LNCAP (cell line): ENCODE measurements around the gene CDHR2.
A peak's percentile ranks its signal among the peaks of the same experiment; 100 is the strongest.

Experiments
- TF ChIP-seq, protein P1 (sequence below): fragments of 450-650 bp; IDR thresholded peaks from 2 replicates; pipeline ENCODE4 v1.5.1; 2017; ENCODE audit warnings: mild to moderate bottlenecking

Gene CDHR2

DNA sequence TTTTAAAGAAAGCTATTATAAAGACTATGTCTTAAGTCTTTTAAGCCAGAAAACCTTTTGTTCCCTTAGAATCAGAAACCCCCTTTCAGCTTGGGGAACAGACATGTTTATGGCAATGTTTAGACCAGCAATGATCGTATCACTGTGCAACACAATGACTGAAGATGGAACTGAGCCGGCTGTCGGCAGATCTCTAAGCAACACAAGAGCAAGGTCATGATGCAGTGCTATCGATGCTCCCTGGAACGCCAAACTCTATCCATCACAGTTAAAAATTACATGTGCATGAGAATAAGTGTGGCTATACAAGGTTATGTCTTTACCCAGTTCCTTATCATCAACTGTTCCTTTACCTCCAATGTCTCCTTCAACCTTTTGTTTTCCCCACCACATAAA, 10.2 kb upstream of the CDHR2 start:
- TF ChIP-seq, protein P1, sequence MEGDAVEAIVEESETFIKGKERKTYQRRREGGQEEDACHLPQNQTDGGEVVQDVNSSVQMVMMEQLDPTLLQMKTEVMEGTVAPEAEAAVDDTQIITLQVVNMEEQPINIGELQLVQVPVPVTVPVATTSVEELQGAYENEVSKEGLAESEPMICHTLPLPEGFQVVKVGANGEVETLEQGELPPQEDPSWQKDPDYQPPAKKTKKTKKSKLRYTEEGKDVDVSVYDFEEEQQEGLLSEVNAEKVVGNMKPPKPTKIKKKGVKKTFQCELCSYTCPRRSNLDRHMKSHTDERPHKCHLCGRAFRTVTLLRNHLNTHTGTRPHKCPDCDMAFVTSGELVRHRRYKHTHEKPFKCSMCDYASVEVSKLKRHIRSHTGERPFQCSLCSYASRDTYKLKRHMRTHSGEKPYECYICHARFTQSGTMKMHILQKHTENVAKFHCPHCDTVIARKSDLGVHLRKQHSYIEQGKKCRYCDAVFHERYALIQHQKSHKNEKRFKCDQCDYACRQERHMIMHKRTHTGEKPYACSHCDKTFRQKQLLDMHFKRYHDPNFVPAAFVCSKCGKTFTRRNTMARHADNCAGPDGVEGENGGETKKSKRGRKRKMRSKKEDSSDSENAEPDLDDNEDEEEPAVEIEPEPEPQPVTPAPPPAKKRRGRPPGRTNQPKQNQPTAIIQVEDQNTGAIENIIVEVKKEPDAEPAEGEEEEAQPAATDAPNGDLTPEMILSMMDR = no peak

DNA sequence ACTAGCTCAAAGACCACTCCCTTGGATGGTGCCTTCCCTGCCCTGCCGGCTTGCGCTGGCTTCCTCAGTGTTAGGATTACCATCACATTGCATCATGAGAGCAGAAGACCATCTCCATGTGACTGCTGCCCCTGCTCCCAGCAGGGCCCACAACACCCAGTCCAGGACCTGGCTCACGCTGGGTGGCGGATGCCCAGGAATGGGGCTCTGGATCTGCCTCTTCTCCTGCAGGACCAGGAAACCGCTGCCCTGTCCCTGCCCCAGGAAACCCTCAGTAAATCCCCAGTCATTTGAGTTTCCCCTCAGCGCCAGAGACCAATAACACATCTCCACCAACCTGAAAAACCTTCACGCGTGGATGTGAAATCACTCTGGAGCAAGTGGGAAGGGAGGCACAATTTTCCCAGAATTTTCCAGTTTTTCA, 8.7 kb upstream of the CDHR2 start:
- TF ChIP-seq, protein P1 = no peak

DNA sequence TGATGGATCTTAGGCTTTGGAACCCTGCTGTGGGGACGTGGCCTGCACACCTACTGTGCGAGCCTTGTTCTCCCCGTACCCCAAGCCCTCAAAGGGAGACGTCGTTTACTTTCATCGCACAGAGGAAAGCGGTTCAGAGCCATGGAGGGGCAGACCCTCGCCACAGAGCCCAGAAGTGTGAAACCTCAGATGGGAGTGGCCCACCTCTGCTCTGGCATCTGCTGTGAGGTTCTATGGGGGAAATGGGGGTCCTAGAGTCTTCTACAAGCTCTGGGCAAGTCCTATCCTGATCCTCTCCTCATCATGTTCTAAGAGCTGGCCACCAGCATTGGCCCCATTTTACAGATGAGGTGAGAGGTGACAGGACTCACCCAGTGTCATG, 8.2 kb upstream of the CDHR2 start:
- TF ChIP-seq, protein P1 = no peak

DNA sequence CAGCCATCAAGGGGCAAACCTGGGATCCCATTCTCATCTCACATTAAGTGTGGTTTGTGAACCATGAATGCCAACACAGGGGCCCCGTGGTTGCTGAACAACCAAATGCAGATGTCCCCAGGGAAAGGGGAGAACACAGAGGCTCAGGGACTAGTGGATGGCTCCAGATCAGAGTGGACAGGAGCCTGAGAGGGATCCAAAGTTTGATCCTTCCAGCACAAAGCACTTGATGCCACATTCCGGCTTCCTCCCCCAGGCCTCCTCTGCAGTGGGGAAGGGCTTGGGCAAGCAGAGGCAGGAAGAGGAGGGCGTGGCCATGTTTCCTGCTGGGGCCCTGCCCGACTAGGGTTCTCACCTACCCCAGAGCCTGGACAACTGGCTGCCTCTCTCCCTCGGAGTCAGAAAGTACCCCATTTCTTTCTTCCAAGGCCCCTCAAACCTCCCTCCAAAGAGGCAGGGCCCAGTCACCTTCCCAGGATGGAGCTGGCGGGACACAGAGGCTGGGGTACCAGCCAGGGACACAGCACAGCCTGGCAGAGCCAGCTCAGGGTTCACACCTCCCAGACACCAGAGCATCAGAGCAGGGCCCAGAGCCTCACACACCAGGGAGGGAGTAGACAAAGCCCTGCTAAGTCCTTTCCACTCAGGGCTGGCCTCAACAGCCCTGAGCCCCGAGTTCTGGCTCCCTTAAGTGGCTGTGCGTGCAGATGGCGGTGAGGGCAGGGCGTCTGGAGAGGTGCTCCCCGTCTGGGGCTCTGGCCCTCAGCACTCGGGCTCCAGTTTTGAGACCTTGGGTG, 7.6 kb upstream of the CDHR2 start:
- TF ChIP-seq, protein P1 = no peak

DNA sequence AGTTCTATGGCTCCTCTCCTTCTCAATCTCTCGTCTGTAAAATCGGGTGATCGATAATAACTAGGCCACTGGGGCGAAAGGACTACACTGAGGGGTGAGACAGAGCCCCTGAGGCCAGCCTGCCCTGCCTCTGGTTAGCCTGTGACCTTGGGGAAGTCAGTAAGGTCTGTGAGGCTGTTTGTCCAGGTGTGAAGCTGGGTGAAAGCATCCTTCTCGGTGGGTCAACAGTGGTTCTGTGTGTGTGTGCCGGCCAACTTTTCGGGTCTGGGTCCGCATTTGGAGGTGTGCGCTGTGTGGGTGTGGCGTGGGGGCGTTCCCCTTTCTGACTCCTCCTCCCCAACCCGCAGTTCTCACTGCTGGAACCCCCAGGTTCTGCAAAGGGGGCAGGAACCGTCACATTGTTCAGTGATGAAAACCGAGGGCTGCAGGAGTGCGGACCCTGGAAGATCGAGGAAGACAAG, 7.0 kb upstream of the CDHR2 start:
- TF ChIP-seq, protein P1 = no peak

DNA sequence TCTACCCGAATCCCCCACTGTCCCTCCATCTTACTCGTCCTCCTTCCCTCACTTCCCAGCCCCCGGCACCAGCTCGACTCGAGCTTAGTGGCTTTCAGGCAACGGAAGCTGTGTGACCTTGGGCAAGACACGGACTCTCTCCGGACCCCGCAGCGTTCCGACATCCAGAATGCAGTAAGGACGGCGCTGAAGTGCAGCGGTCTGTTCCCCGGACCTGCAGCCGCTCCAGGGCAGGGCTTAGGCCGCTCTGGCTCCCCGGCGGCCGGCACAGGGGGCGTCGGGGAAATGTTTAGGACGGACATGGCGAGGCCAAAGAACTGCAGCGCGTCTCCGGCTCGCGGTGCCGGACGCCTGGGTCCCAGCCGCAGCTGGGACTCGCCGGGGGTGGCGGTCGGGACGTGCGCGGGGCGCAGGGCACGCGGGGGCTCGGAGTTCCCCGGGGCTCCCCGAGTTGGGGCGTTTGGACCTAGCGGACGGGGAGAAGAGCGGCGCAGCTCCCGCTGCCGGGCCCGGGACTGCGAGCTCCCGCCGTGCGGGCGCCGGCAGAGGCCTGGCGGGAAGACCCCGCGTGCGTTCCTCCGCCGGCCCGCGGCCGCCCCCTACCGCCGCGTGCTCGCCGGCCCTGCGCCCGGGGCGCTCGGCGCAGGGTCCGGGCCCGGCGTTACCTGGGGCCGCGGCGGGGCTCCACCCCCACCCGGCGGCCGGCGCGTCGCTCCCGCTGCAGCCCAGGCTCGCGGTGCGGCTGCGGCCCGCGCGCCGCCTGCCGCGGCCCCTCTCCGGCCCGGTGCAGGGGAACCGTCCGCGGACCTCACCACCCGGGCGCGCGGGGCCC, 6.3 kb upstream of the CDHR2 start:
- TF ChIP-seq, protein P1 = peak; percentile 47

DNA sequence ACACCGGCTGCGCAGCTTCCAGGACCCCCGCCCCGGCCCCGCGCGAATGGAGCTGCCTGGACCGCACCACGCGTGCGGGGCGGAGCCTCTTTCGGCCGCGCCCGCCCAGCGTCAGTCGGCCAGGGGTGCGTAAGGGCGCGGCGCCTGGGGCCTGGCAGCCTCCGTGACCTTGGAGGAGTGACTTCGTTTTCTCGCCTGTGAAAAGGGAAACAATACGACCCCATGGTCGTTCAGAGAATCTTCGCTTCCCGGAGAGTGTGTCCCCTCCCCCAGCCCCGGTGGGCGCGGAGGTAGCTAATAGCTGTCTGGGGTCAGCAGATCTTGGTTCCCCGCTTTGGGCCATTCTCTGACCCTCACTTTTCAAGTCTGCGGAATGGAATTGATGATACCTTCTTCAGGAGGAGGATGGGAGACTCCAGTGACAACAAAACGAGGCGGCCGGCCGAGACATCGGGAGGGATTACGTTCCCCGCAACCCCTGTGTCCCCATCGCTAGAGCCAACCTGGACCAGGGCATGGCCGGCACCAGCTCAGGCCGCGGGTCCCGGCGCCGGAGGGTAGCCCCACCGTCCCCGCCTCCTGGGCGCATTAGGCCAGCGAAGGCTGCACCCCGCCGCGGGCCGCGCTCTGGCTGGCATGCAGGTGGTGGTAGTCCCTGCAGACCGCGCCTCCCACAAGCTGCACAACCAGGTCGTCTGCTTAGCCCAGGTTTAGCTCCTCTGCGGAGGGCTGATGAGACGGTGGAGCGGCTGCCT, 5.5 kb upstream of the CDHR2 start:
- TF ChIP-seq, protein P1 = no peak
